Left renal cortex interstitium (tissue), 4 donors: ENCODE measurements around the gene PGBD2. TPM values are rescaled to one million over a fixed set of nuclear protein-coding genes. Genes with fewer than 3 reads are reported as not detected.
"Not testable (repeated sequence)": the region's sequence is repeated elsewhere in the genome, so short reads cannot be mapped to it uniquely, and the experiment has no call there.

Source experiments
- DNase-seq, 4 donors: peaks; one replicate each; pipeline ENCODE4 v3.0.0-alpha.2; 2013; ENCODE audit warnings: low read depth in 4 of 4, low spot score in 2 of 4, missing footprints in 1 of 4
- polyA plus RNA-seq, 4 donors: library from polyadenylated mRNA; unstranded; fragments of 120-200 nt; gene quantifications; one replicate each; pipeline ENCODE4 v1.2.1, GENCODE V29; 2013; ENCODE audit not compliant: insufficient read length in 4 of 4

Gene PGBD2
- polyA plus RNA-seq, 4 donors = 10.1 to 15.0 (median 12.4) TPM

- DNase-seq = no peak
These were observed 18.9 kb downstream of the PGBD2 start for GRCh38 chr1:248924696-248925532.

GRCh38 chr1:248925859-248926258 lies 19.8 kb downstream of the PGBD2 start:
- DNase-seq = not testable (repeated sequence)

- no peak for DNase-seq
These were observed 20.6 kb downstream of the PGBD2 start for GRCh38 chr1:248926401-248927182.

GRCh38 chr1:248927283-248927682 lies 21.2 kb downstream of the PGBD2 start:
- not testable (repeated sequence) for DNase-seq

- not testable (repeated sequence) for DNase-seq
These were observed 22.1 kb downstream of the PGBD2 start for GRCh38 chr1:248928122-248928521.

GRCh38 chr1:248930037-248930436 lies 24.0 kb downstream of the PGBD2 start:
- DNase-seq = not testable (repeated sequence)

- not testable (repeated sequence) for DNase-seq
These were observed 32.3 kb downstream of the PGBD2 start for GRCh38 chr1:248938173-248938809.

GRCh38 chr1:248944134-248944999 lies 38.3 kb downstream of the PGBD2 start:
- DNase-seq = not testable (repeated sequence)

GRCh38 chr1:248945000-248945423 lies 39.0 kb downstream of the PGBD2 start:
- not testable (repeated sequence) for DNase-seq

- not testable (repeated sequence) for DNase-seq
These were observed 39.4 kb downstream of the PGBD2 start for GRCh38 chr1:248945453-248945852.

- not testable (repeated sequence) for DNase-seq
These were observed 39.9 kb downstream of the PGBD2 start for GRCh38 chr1:248945856-248946416.

Other genes starting within 250 kb of the PGBD2 start
- under 1 TPM in 1 of 4 donors, not detected in 3; 0.19 TPM for gene OR14I1, start 203.5 kb upstream of the PGBD2 start, polyA plus RNA-seq
- under 1 TPM in 1 of 4 donors, not detected in 3; 0.09 TPM for gene LYPD8, start 150.5 kb upstream of the PGBD2 start, polyA plus RNA-seq
- 10 to 100 TPM; 22.8 to 34.8 (median 30.0) TPM for gene SH3BP5L, start 80.3 kb upstream of the PGBD2 start, polyA plus RNA-seq
- gene ZNF672, start 68.0 kb upstream of the PGBD2 start, polyA plus RNA-seq = 10 to 100 TPM; 20.1 to 30.0 (median 25.6) TPM
- 10 to 100 TPM; 26.6 to 65.8 (median 50.1) TPM for gene ZNF692, start 47.1 kb upstream of the PGBD2 start, polyA plus RNA-seq